HL-60 (cell line): ENCODE measurements around the gene PARD3.

Experiments used
- DNase-seq, 2 experiments: peaks; one replicate each; pipeline ENCODE4 v3.0.0-alpha.2; 2010 to 2020; ENCODE audit warnings: low read depth in 1 of 2, low spot score in 1 of 2
- H3K27ac ChIP-seq: fragments of 250-450 bp; sonication (Bioruptor Pico); replicated peaks from 2 replicates; pipeline ENCODE4 v1.5.1; 2020; ENCODE audit warnings: mild to moderate bottlenecking, moderate library complexity
- H3K27me3 ChIP-seq: fragments of 250-450 bp; sonication (Bioruptor Pico); 2 replicates; pipeline ENCODE4 v1.5.1; 2021; ENCODE audit warnings: mild to moderate bottlenecking, moderate library complexity; ENCODE audit not compliant: insufficient read depth, poor library complexity, severe bottlenecking
- H3K4me3 ChIP-seq: replicated peaks from 2 replicates; pipeline ENCODE4 v1.5.1; 2011; ENCODE audit warnings: mild to moderate bottlenecking, control low read depth, low read length; ENCODE audit not compliant: insufficient read depth
- GABPA ChIP-seq: IDR thresholded peaks from 2 replicates; pipeline ENCODE4 v1.6.1; 2012; ENCODE audit warnings: low read depth
- POLR2AphosphoS5 ChIP-seq: IDR thresholded peaks from 2 replicates; pipeline ENCODE4 v1.6.1; 2012; ENCODE audit warnings: low read depth
- SPI1 ChIP-seq: IDR thresholded peaks from 2 replicates; pipeline ENCODE4 v1.6.1; 2012; ENCODE audit warnings: low read depth, mild to moderate bottlenecking, borderline replicate concordance
- TF ChIP-seq, protein P1 (sequence below): IDR thresholded peaks from 2 replicates; pipeline ENCODE4 v1.6.1; 2012; ENCODE audit warnings: low read depth; ENCODE audit not compliant: insufficient replicate concordance
- TF ChIP-seq, protein P2 (sequence below): IDR thresholded peaks from one replicate; pipeline ENCODE4 v1.5.1; 2011; ENCODE audit warnings: low read length, control low read depth, inconsistent platforms; ENCODE audit not compliant: insufficient read depth

The PARD3 gene

DNA sequence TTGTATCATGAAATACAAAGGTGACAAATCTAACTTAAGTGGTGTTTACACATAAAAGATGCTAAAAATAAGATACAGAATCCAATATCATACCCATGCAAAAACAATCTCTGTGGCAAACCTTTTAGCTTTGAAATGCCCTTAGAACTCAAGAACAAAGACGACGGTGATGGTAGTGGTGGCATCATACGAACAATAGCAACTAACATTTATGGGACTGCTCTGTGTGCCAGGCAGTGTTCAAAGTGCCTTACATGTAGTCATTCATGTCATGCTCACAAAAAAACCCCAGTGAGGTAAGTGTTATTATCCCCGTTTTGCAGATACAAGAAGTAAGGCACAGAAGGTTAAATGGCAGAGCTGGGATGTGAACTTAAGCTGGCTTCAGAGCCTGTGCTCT lies 563.9 kb downstream of the PARD3 start:
- Histone ChIP-seq H3K27ac (no peak overlapping the region), H3K4me3 (no peak overlapping the region), H3K27me3 (no peaks in the 10 kb centered on the region)
- DNase-seq = no peak
- TF ChIP-seq GABPA (no peak), POLR2AphosphoS5 (no peak), SPI1 (no peak)
- TF ChIP-seq, protein P1, sequence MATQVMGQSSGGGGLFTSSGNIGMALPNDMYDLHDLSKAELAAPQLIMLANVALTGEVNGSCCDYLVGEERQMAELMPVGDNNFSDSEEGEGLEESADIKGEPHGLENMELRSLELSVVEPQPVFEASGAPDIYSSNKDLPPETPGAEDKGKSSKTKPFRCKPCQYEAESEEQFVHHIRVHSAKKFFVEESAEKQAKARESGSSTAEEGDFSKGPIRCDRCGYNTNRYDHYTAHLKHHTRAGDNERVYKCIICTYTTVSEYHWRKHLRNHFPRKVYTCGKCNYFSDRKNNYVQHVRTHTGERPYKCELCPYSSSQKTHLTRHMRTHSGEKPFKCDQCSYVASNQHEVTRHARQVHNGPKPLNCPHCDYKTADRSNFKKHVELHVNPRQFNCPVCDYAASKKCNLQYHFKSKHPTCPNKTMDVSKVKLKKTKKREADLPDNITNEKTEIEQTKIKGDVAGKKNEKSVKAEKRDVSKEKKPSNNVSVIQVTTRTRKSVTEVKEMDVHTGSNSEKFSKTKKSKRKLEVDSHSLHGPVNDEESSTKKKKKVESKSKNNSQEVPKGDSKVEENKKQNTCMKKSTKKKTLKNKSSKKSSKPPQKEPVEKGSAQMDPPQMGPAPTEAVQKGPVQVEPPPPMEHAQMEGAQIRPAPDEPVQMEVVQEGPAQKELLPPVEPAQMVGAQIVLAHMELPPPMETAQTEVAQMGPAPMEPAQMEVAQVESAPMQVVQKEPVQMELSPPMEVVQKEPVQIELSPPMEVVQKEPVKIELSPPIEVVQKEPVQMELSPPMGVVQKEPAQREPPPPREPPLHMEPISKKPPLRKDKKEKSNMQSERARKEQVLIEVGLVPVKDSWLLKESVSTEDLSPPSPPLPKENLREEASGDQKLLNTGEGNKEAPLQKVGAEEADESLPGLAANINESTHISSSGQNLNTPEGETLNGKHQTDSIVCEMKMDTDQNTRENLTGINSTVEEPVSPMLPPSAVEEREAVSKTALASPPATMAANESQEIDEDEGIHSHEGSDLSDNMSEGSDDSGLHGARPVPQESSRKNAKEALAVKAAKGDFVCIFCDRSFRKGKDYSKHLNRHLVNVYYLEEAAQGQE = no peak
- TF ChIP-seq, protein P2, sequence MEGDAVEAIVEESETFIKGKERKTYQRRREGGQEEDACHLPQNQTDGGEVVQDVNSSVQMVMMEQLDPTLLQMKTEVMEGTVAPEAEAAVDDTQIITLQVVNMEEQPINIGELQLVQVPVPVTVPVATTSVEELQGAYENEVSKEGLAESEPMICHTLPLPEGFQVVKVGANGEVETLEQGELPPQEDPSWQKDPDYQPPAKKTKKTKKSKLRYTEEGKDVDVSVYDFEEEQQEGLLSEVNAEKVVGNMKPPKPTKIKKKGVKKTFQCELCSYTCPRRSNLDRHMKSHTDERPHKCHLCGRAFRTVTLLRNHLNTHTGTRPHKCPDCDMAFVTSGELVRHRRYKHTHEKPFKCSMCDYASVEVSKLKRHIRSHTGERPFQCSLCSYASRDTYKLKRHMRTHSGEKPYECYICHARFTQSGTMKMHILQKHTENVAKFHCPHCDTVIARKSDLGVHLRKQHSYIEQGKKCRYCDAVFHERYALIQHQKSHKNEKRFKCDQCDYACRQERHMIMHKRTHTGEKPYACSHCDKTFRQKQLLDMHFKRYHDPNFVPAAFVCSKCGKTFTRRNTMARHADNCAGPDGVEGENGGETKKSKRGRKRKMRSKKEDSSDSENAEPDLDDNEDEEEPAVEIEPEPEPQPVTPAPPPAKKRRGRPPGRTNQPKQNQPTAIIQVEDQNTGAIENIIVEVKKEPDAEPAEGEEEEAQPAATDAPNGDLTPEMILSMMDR = no peak

DNA sequence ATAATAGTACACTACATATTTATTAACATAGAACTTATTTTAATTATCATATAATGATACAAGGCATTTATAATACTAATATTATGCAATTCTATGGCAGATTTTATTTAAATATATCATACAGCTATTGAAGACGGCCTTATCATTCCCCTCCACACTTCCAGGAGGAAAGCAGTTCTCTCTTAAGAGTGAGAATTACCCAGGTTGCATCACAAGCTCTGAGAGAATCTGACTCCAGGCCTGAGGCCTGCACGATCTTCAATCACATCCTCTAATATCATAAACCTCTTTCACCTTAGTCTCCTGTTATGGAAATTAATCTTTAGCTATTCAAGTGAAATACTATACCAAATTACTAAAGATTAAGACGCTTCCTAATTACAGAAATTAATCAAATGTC lies 564.4 kb downstream of the PARD3 start:
- Histone ChIP-seq H3K27ac (no peak overlapping the region), H3K4me3 (no peak overlapping the region), H3K27me3 (no peaks in the 10 kb centered on the region)
- DNase-seq = no peak
- TF ChIP-seq POLR2AphosphoS5 = no peak
- TF ChIP-seq SPI1 = no peak
- TF ChIP-seq, protein P2 = no peak
- no peak for TF ChIP-seq GABPA
- TF ChIP-seq, protein P1 = no peak

DNA sequence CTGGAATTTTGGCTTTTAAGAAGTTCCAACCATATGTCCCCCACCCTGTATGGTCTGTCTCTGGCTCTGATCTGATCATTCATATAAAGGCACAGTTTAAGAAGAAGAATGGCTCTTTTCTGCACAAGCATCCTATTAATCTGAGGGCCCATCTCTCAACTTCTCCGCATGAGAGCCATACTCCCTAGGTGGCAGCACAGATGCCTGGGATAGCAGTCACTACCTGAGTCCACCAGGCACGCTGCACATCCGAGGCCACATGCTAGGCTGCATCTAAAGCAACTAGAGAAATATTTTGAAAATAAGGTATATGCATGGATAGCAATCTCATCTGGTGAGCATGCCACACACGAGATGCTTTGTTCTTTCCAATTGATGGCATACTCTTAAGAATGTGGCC lies 565.5 kb downstream of the PARD3 start:
- no peak overlapping the region for H3K4me3 ChIP-seq
- DNase-seq = no peak
- no peaks in the 10 kb centered on the region for H3K27me3 ChIP-seq
- TF ChIP-seq POLR2AphosphoS5 (no peak), GABPA (no peak), SPI1 (no peak)
- TF ChIP-seq, protein P1 = no peak
- TF ChIP-seq, protein P2 = no peak
- no peak overlapping the region for H3K27ac ChIP-seq
